Activated CD8-positive, alpha-beta memory T cell treated with anti-CD3 and anti-CD28 coated beads for 48 hours (primary cell): Measurements from ENCODE around the gene ACTR1B.
A peak's percentile ranks its signal among the peaks of the same experiment; 100 is the strongest.
"Not testable (repeated sequence)": the region's sequence is repeated elsewhere in the genome, so short reads cannot be mapped to it uniquely, and the experiment has no call there.

ENCODE experiments used
- DNase-seq, 3 experiments: peaks; one replicate each; pipeline ENCODE4 v3.0.0-alpha.2; 2020; ENCODE audit warnings: low read depth in 2 of 3, low spot score in 2 of 3

ACTR1B gene

GRCh38 chr2:97691166-97691565, 27.3 kb upstream of the ACTR1B start:
- no peak for DNase-seq

- DNase-seq, result no peak
Observed at GRCh38 chr2:97688062-97688827, 24.4 kb upstream of the ACTR1B start.

DNA sequence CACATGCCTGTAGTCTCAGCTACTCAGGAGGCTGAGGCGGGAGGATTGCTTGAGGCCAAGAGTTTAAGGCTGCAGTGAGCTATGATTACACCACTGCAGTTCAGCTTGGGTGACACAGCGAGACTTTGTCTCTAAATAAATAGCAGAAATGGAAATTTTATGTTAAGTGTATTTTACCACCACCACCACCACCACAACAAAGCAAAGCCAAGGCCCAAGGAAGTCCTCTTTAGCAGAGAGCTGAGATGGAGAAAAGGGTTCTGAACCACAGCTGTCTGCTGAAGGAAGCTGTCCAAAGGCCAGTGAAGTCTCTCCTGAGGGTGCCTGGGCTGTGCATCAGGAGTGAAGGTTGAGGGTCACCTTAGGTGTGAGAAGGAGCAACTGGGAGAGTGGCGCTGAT, 23.4 kb upstream of the ACTR1B start:
- not testable (repeated sequence) for DNase-seq

DNA sequence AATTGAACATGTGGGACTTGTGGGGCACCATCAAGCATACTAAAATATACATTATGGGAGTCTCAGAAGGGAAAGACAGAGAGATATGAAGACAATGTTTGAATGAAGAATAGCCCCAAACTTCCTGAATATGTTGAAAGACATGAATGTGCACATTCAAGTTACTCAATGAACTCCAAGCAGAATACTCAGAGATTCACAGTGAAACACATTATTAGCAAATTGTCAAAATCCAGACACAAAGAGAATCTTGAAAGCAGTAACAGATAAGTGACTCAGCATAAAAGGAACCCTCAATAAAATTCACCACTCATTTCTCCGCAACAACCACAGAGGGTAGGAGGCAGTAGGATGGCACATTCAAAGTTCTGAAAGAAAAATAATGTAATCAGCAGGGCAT, 14.5 kb upstream of the ACTR1B start:
- DNase-seq, result no peak

DNA sequence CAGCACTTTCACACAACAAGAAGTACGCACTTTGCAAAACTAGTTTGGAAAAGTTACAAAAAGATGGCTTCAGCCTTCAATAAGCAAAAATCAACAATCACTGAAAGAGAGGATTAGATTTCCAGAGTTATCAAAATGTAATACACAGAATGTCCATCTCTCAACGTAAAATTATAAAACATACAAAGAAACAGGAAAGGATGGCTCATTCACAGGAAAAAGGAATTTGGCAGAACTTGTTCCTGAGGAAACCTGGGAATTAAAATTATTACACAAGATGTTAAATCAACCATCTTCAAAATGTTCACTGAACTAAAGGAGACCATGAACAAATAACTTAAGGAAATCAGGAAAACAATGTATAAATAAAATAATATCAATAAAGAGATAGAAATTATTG, 13.6 kb upstream of the ACTR1B start:
- DNase-seq, result no peak

GRCh38 chr2:97676620-97677019, 12.8 kb upstream of the ACTR1B start:
- DNase-seq, result no peak

- no peak for DNase-seq
Observed at GRCh38 chr2:97675430-97676113, 11.7 kb upstream of the ACTR1B start.

GRCh38 chr2:97673915-97674283, 10.1 kb upstream of the ACTR1B start:
- peak in 1 of 3 experiments; percentile 28 for DNase-seq

GRCh38 chr2:97673182-97673914, 9.5 kb upstream of the ACTR1B start:
- DNase-seq, result no peak

- DNase-seq, result not testable (repeated sequence)
Observed at GRCh38 chr2:97672606-97673140, 8.8 kb upstream of the ACTR1B start.

DNA sequence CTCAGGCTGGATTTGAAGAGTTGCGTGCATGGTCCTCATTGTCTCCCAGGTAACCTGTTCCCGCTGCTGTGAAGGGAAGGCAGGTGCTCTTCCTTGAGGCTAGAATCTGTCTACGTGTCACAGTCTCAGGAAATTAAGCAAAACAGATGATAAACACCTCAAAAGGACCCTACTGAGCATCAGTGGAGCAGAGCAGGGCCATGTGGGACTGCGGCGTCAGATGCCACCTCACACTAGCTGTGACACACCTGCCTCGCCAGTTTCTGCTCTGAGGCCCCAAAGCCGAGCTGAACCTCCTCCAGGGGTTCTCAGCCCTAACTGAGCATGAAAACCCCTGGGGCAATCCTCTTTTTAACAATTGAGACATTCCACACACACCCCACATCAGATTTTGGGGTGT, 7.7 kb upstream of the ACTR1B start:
- no peak for DNase-seq

- no peak for DNase-seq
Observed at GRCh38 chr2:97670471-97670870, 6.6 kb upstream of the ACTR1B start.

GRCh38 chr2:97669448-97669847, 5.6 kb upstream of the ACTR1B start, which contains the start of gene C2orf92:
C2orf92 (plus strand) TSS chr2:97669713; CDS start chr2:97669789, 76 bp downstream.
- DNase-seq, result no peak

GRCh38 chr2:97664636-97664970, 759 bp upstream of the ACTR1B start:
- no peak for DNase-seq

GRCh38 chr2:97663626-97663961, 250 bp downstream of the ACTR1B start:
- no peak for DNase-seq

DNA sequence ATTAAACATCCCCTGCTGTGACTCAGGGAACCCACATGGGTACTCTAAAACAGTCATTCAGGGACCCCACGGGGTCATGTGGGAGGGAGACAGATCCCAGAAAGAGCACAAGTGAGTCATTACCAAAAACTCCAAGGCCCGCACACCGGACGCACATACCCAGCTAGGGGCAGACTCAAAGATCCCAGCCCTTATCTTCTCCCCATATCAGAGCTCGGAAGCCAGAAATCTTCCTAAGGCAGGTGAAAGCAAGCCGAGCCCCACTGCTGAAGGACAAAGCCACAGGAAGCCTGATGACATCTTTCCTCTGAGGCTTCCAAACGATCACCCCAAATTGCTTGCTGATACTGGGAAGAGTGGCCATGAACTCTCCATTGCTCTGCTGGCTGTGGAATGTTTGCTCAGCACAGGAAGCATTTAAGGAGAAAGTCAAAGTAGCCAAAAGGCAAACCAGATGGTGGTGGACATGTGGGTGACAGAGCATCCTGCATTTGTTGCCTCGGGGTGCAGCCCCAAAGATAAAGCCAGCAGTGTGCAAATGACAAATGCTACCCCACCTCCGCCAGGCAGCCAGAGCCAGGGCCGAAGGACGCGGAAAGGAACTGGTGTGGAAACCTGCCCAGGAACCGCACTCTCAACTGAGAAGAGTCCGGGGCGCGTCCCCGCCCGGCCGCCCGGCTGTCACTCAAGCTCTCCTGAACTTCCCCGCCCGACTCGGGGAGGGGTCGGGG, 784 bp downstream of the ACTR1B start:
- DNase-seq, result peak; percentile 57 to 74 (median 62)

- DNase-seq, result no peak
Observed at GRCh38 chr2:97662386-97662894, 1.4 kb downstream of the ACTR1B start.

DNA sequence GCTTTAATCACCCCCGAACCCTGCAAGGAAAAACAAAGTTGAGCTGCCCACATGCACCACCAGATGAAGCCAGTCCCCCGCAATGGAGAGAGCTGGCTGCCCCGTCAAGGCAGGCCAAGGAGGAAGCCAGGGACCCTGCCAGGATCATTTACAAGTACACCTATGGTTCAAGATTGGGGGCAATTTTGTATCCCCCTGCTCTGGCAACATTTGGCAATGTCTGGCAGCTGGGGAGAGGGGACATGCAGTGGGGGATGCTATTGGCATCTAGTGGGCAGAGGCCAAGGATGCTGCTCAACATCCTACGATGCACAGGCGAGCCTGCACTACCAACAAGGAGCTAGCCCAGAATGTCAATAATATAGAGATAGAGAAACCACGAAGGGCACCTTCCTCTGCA, 1.9 kb downstream of the ACTR1B start:
- DNase-seq, result no peak

DNA sequence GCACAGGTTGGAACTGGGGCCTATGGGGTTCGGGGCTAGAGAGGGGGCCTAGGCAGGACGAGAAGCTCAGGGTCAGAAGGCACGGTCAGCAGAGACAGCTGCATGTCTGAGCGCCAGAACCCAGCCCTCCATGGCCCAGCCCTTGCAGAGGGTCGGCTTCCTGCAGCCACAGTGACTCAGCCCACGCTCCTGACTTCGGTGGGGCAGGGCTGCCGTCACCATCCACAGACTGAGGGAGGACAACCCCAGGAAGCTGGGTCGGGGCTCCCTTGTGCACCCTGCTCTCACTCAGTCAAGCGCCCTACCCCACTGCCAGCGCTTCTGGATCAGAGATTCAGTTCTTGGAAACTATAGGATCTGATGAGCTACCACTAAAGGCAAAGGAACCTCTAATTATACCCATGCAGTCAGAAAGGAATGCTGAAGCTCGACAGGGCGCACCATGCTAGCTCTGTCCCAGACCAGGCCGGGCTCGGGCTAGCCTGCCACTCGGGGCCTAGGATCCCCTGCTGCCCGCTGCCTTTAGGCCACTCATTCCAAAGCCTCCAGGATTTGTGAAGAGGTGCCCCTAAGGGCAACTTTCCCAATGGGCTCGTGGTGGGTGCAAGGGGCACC, 3.0 kb downstream of the ACTR1B start:
- no peak for DNase-seq

DNA sequence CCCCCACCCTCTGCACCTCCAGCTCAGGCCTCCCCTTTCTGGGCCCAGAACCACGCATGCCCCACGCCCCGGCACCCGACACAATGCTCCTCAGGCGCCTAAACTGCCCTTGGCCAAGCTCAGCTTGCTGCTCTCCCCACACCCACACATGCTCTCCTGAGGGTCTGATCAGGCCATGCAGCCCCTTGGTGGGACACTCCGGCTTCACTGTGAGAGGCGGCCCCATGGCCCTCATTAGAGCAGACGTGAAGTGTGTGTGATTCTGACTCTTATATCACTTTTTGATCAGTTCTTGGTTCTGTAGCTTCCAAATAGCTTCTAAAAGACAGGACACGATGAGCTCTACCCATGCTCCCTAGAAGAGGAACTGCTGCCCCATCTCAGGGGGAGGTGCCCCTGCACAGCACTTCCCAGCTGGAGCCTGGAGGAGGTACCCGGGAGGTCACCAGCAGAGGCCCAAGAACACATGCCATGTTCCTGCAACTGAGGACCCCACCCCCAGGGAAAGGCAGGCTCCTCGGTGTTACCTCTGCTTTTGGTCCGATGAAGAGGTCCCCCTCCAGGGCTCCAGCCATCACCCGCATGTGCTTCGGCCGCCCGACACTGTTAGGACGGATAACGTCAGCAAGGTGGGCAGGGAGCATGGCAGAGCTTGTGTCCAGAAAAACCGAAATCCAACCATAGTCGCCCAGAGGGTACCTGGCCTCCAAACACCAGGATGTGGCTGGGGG, 3.6 kb downstream of the ACTR1B start:
- no peak for DNase-seq
